ENCODE data around the gene TRMT44. TPM values are rescaled to one million over a fixed set of nuclear protein-coding genes. Genes with fewer than 3 reads are reported as not detected.

Gene TRMT44
- total RNA-seq, 1 donor from 2014 or later = 24.5 TPM

DNA sequence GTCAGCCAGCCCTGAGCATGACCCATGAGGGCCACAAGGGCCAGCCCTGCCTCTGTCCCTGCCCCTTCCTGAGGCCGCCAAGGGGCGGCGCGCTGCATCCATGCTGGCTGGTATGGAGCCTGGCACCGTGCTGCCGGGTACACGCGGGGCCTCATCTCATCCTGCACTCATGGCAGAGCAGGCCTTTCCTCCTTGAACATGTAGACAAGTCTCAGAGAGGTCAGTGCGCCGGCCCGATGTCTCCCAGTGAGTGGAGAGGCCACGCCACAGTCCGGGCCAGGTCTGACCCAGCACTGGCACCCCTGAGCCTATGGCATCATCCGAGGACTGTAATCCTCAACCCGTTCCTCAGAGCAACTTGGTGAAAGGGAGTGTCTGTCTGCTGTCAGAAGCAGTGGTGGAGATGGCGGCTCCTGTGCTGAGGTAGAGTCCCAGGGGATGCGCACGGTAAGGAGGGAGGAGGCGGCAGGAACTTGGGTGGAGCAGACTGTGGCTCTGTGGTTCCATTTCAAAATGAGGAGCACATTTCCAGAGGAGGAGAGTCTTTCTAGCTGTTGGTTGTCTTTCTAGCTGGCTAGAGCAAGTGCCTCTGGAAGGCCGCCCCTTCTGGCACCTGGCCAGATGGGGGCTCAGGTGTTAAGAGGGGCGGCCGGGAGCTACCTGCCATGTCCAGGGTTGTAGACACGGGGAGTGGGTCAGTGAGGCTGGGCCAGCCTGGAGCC is 32.8 kb downstream of the TRMT44 start:
- no peak for DNase-seq (ENCODE audit: extremely low spot score, unreplicated experiment)
- TF ChIP-seq, protein P1, sequence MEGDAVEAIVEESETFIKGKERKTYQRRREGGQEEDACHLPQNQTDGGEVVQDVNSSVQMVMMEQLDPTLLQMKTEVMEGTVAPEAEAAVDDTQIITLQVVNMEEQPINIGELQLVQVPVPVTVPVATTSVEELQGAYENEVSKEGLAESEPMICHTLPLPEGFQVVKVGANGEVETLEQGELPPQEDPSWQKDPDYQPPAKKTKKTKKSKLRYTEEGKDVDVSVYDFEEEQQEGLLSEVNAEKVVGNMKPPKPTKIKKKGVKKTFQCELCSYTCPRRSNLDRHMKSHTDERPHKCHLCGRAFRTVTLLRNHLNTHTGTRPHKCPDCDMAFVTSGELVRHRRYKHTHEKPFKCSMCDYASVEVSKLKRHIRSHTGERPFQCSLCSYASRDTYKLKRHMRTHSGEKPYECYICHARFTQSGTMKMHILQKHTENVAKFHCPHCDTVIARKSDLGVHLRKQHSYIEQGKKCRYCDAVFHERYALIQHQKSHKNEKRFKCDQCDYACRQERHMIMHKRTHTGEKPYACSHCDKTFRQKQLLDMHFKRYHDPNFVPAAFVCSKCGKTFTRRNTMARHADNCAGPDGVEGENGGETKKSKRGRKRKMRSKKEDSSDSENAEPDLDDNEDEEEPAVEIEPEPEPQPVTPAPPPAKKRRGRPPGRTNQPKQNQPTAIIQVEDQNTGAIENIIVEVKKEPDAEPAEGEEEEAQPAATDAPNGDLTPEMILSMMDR (IDR thresholded peaks at IDR 0.05) = no peak
- H3K36me3 Mint-ChIP-seq (ENCODE audit: unreplicated experiment) = peaks cover 22% of the 10 kb centered on the region
- H3K9me3 Mint-ChIP-seq (ENCODE audit: unreplicated experiment) = no peaks in the 10 kb centered on the region
- no peak overlapping the region for H3K4me3 Mint-ChIP-seq (ENCODE audit: unreplicated experiment)
- H3K4me1 Mint-ChIP-seq (ENCODE audit: unreplicated experiment) = peaks cover 31% of the 10 kb centered on the region
- H3K27ac Mint-ChIP-seq (ENCODE audit: unreplicated experiment) = peak overlapping the region; percentile 44
- no peaks in the 10 kb centered on the region for H3K27me3 Mint-ChIP-seq (ENCODE audit: unreplicated experiment)

GRCh38 chr4:8473920-8474590 is 33.5 kb downstream of the TRMT44 start:
- no peak for DNase-seq (ENCODE audit: extremely low spot score, unreplicated experiment)
- H3K36me3 Mint-ChIP-seq (ENCODE audit: unreplicated experiment) = peaks cover 17% of the 10 kb centered on the region
- TF ChIP-seq, protein P1 (IDR thresholded peaks at IDR 0.05) = no peak
- no peak overlapping the region for H3K4me3 Mint-ChIP-seq (ENCODE audit: unreplicated experiment)
- H3K27me3 Mint-ChIP-seq (ENCODE audit: unreplicated experiment) = no peaks in the 10 kb centered on the region
- peaks cover 26% of the 10 kb centered on the region for H3K4me1 Mint-ChIP-seq (ENCODE audit: unreplicated experiment)
- H3K27ac Mint-ChIP-seq (ENCODE audit: unreplicated experiment) = peak overlapping the region; percentile 44
- no peaks in the 10 kb centered on the region for H3K9me3 Mint-ChIP-seq (ENCODE audit: unreplicated experiment)

- no peak overlapping the region for H3K27ac Mint-ChIP-seq (ENCODE audit: unreplicated experiment)
Observed at GRCh38 chr4:8474856-8475255, 34.3 kb downstream of the TRMT44 start.

GRCh38 chr4:8475751-8476575 is 35.4 kb downstream of the TRMT44 start:
- H3K27ac Mint-ChIP-seq (ENCODE audit: unreplicated experiment) = no peak overlapping the region
- DNase-seq (ENCODE audit: extremely low spot score, unreplicated experiment) = no peak
- peaks cover 21% of the 10 kb centered on the region for H3K4me1 Mint-ChIP-seq (ENCODE audit: unreplicated experiment)
- no peak overlapping the region for H3K4me3 Mint-ChIP-seq (ENCODE audit: unreplicated experiment)
- peaks cover 11% of the 10 kb centered on the region for H3K36me3 Mint-ChIP-seq (ENCODE audit: unreplicated experiment)
- no peaks in the 10 kb centered on the region for H3K9me3 Mint-ChIP-seq (ENCODE audit: unreplicated experiment)
- TF ChIP-seq, protein P1 (IDR thresholded peaks at IDR 0.05) = no peak
- H3K27me3 Mint-ChIP-seq (ENCODE audit: unreplicated experiment) = no peaks in the 10 kb centered on the region

More at GRCh38 chr4:8474856-8475255, 34.3 kb downstream of the TRMT44 start:
- Mint-ChIP-seq H3K9me3 (ENCODE audit: unreplicated experiment) (no peaks in the 10 kb centered on the region), H3K36me3 (ENCODE audit: unreplicated experiment) (peaks cover 14% of the 10 kb centered on the region), H3K4me3 (ENCODE audit: unreplicated experiment) (no peak overlapping the region), H3K27me3 (ENCODE audit: unreplicated experiment) (no peaks in the 10 kb centered on the region), H3K4me1 (ENCODE audit: unreplicated experiment) (peaks cover 22% of the 10 kb centered on the region)
- DNase-seq (ENCODE audit: extremely low spot score, unreplicated experiment) = no peak
- TF ChIP-seq, protein P1 (IDR thresholded peaks at IDR 0.05) = no peak

Data from osteocyte (in vitro differentiated cells).